Measurements from ENCODE around the gene TMEM271. TPM values are rescaled to one million over a fixed set of nuclear protein-coding genes. Genes with fewer than 3 reads are reported as not detected.

The TMEM271 gene
- polyA plus RNA-seq, 4 donors, result 0.05 TPM; not detected in 3

DNA sequence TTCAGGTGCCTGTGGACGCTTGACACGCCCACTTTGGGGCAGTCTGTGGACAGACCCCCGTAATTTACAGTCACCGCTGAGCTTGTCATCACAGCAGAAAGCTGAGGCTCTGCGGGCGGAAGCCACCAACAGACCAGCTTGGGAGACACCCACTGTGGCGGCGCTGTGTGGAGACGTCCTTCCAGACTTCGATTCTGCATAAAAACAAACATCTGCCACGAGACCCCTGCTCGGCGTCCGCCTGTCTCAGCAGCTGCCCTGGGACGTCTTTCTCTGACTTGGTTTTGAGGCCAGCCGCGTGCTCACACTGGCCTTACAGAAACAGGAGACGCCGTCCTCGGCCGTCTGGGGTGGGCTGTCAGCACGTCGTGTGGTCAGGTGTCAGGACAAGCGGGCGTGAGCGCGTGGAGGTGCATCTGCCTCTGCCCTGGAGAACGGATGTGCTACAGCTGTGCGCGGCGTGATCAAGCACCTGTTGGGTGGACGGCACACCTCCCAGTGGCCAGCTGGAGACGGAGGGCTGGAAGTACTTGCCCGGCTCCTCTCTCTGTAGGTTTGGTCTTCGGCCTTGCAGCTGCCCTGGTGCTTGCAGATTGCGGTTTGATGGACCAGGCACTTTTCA, 39.6 kb downstream of the TMEM271 start:
- DNase-seq (ENCODE audit: low read depth in 4 of 4, low spot score in 3 of 4), result no peak

- DNase-seq (ENCODE audit: low read depth in 4 of 4, low spot score in 3 of 4), result no peak
These were observed 40.2 kb downstream of the TMEM271 start for GRCh38 chr4:535924-536281.

GRCh38 chr4:535181-535923, 40.7 kb downstream of the TMEM271 start:
- no peak for DNase-seq (ENCODE audit: low read depth in 4 of 4, low spot score in 3 of 4)

GRCh38 chr4:534576-535151, 41.4 kb downstream of the TMEM271 start:
- DNase-seq (ENCODE audit: low read depth in 4 of 4, low spot score in 3 of 4), result no peak

GRCh38 chr4:534101-534575, 42.0 kb downstream of the TMEM271 start:
- DNase-seq (ENCODE audit: low read depth in 4 of 4, low spot score in 3 of 4), result no peak

DNA sequence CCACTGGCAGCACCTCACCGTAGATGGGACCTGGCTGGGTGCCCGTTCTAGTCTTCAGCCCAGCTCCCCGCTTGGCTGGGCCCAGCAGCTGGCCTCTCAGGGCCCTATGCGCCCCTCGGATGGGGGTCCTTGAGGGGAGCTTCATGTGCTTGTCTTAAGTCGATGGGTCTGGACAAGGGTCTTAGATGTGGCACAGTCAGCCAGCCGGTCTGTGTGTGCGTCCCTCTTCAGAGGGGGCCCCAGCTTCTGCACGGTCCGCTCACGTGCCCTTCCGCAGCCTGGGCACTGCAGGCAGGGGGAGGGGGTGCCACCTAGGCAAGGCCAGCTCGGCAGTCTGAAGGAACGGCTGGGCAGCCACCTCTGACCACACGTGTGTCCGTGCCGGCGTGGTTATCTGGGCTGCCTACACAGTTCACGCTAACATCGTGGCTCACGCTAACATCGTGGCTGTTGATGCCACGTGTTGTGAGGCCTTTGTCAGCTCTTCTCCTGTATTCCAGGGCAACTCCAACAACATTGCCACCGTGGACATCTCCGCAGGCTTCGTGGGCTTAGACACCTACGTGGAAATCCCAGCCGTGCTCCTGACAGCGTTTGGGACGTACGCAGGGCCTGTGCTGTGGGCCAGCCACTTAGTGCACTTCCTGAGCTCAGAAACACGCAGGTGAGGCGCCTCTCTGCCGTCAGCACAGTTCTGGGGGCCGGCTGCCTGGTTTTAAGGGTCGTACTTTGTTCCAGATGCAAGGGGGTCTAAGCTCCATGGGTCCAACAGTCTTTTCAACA, 42.6 kb downstream of the TMEM271 start:
- no peak for DNase-seq (ENCODE audit: low read depth in 4 of 4, low spot score in 3 of 4)

GRCh38 chr4:532588-533317, 43.3 kb downstream of the TMEM271 start:
- DNase-seq (ENCODE audit: low read depth in 4 of 4, low spot score in 3 of 4), result no peak

GRCh38 chr4:531721-532565, 44.2 kb downstream of the TMEM271 start:
- no peak for DNase-seq (ENCODE audit: low read depth in 4 of 4, low spot score in 3 of 4)

- no peak for DNase-seq (ENCODE audit: low read depth in 4 of 4, low spot score in 3 of 4)
These were observed 45.0 kb downstream of the TMEM271 start for GRCh38 chr4:531076-531475.

DNA sequence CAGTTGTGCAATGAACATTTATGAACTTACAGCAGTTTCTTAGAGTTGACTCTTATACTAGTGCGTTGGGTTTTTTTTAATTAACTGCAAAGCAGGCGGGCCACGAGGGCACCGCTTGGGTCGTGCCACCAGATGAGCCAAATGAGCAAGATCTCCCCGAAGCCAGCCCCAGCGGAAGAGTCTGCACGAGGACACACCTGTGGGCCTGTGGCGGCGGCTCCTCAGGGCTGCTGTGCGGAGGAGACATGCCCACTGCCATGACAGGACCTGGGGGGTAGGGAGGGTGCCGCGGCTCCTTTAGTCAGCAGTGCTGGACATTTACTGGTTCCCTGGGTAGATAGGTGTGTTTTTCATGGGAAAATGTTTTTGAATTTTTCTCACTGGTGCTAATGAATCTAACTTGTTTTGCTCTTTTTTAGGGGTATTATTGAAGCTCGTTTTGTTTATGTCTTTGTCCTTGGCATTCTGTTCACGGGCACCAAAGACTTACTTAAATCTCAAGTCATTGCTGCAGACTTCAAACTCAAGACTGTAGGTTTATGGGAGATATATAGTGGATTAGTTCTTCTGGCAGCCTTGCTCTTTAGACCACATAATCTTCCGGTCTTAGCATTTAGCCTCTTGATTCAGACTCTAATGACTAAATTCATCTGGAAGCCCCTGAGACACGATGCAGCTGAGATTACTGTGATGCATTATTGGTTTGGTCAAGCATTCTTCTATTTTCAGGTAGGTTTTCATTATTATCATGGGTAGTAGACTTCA, 45.9 kb downstream of the TMEM271 start:
- no peak for DNase-seq (ENCODE audit: low read depth in 4 of 4, low spot score in 3 of 4)

- no peak for DNase-seq (ENCODE audit: low read depth in 4 of 4, low spot score in 3 of 4)
These were observed 46.5 kb downstream of the TMEM271 start for GRCh38 chr4:529563-529962.

DNA sequence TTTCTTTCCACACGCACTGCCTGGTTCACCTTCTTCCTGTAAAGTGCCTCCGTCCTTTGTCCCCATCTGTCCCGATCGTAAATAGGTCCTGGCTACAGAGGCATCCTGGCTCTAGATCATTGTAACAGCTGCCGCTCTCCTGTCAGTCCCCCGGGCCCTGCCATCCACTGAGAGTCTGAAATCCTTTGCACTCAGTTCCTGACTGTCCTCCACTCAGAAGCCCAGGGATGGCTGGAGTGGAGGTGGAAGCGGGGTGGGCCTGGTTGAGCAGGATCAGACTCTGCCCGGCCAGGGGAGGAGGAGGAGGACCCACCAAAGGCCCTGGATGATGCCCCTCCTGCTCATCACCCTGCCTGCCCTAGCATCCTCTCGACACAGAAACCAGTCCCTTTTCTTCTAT, 47.3 kb downstream of the TMEM271 start:
- no peak for DNase-seq (ENCODE audit: low read depth in 4 of 4, low spot score in 3 of 4)

- no peak for DNase-seq (ENCODE audit: low read depth in 4 of 4, low spot score in 3 of 4)
These were observed 47.8 kb downstream of the TMEM271 start for GRCh38 chr4:528296-528695.

GRCh38 chr4:526971-527460, 49.1 kb downstream of the TMEM271 start:
- DNase-seq (ENCODE audit: low read depth in 4 of 4, low spot score in 3 of 4), result no peak

- DNase-seq (ENCODE audit: low read depth in 4 of 4, low spot score in 3 of 4), result no peak
These were observed 49.7 kb downstream of the TMEM271 start for GRCh38 chr4:526189-526909.

- DNase-seq (ENCODE audit: low read depth in 4 of 4, low spot score in 3 of 4), result no peak
These were observed 50.4 kb downstream of the TMEM271 start for GRCh38 chr4:525660-526059.

- DNase-seq (ENCODE audit: low read depth in 4 of 4, low spot score in 3 of 4), result no peak
These were observed 51.9 kb downstream of the TMEM271 start for GRCh38 chr4:524196-524595.

Data from right renal pelvis (tissue), 4 donors.